SU-DHL-6 (cell line): ENCODE data around the gene ZFYVE1.

Experiments
- EZH2phosphoT487 ChIP-seq: fragments of 200-600 bp; sonication (generic), shearing (Covaris generic); conservative IDR thresholded peaks from 2 replicates; pipeline ENCODE4 v1.6.1; 2018; ENCODE audit warnings: mild to moderate bottlenecking, antibody characterized with exemption, low read length, moderate library complexity, mixed read lengths
- TF ChIP-seq, protein P1 (sequence below): fragments of 200-600 bp; sonication (generic); IDR thresholded peaks from one replicate; pipeline ENCODE4 v1.5.1; 2017; ENCODE audit warnings: antibody characterized with exemption, mild to moderate bottlenecking, low read length, moderate library complexity; ENCODE audit not compliant: insufficient read depth, poor library complexity, severe bottlenecking

DNA sequence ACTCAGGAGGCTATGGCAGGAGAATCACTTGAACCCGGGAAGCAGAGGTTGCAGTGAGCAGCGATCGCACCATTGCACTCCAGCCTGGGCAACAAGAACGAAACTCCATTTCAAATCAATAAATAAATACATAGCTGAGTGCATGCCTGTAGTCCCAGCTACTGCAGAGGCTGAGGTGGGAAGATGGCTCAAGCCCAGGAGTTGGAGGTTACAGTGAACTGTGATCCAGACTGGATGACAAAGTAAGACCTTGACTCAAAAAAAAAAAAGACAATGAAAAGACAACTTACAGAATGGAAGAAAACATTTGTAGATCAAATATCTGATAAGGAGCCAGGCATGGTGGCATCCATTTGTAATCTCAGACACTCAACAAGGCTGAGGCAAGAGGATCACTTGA lies 27.6 kb downstream of the ZFYVE1 start:
- TF ChIP-seq, protein P1, sequence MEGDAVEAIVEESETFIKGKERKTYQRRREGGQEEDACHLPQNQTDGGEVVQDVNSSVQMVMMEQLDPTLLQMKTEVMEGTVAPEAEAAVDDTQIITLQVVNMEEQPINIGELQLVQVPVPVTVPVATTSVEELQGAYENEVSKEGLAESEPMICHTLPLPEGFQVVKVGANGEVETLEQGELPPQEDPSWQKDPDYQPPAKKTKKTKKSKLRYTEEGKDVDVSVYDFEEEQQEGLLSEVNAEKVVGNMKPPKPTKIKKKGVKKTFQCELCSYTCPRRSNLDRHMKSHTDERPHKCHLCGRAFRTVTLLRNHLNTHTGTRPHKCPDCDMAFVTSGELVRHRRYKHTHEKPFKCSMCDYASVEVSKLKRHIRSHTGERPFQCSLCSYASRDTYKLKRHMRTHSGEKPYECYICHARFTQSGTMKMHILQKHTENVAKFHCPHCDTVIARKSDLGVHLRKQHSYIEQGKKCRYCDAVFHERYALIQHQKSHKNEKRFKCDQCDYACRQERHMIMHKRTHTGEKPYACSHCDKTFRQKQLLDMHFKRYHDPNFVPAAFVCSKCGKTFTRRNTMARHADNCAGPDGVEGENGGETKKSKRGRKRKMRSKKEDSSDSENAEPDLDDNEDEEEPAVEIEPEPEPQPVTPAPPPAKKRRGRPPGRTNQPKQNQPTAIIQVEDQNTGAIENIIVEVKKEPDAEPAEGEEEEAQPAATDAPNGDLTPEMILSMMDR, result no peak
- no peak for TF ChIP-seq EZH2phosphoT487
